Mucosa of descending colon (tissue), 3 donors: Measurements from ENCODE around the gene SF3A2. TPM values are rescaled to one million over a fixed set of nuclear protein-coding genes. Genes with fewer than 3 reads are reported as not detected.

Experiments
- ATAC-seq: fragments of 200-7000 bp; cut with Tn5 transposase; one replicate; pipeline ENCODE4 v1.9.1; 2020; ENCODE audit warnings: mild to moderate bottlenecking, moderate library complexity
- DNase-seq, 3 donors: peaks; one replicate each; pipeline ENCODE4 v3.0.0-alpha.2; 2020
- H3K36me3 ChIP-seq: fragments of 200-600 bp; one replicate; pipeline ENCODE4 v1.8.0; 2021; ENCODE audit warnings: low read depth, mild to moderate bottlenecking
- H3K4me1 ChIP-seq: fragments of 200-600 bp; one replicate; pipeline ENCODE4 v1.8.0; 2021; ENCODE audit warnings: low read depth, mild to moderate bottlenecking
- H3K4me3 ChIP-seq: fragments of 200-600 bp; one replicate; pipeline ENCODE4 v1.8.0; 2021; ENCODE audit warnings: mild to moderate bottlenecking
- H3K9me3 ChIP-seq: fragments of 200-600 bp; one replicate; pipeline ENCODE4 v1.8.0; 2021; ENCODE audit warnings: mild to moderate bottlenecking
- CTCF ChIP-seq: fragments of 200-600 bp; IDR thresholded peaks from one replicate; pipeline ENCODE4 v1.8.0; 2022; ENCODE audit warnings: antibody characterized with exemption, mild to moderate bottlenecking
- intact Hi-C, 2 donors: fragments of 100-400 bp; cut with DNase I in 1 of 2; cut with micrococcal nuclease in 1 of 2; formaldehyde crosslinking; loops; one replicate each; pipeline versions ENCODE4 v1.11.0 to v1.11.1; 2022; cut with DNase I, micrococcal nuclease
- total RNA-seq, 3 donors: library from RNA; stranded (reverse); fragmentation: NEBNext Ultra II Directional in 2 of 3; extraction: Animal tissue kit (Norgen Biotek cat#: 25700) in 2 of 3; gene quantifications; one replicate each; pipeline versions ENCODE4 v1.2.1 to v1.2.4, GENCODE V29; 2021 to 2023
- donor health status: DM: no; HTN: no; CAD: no; lungs with moderate emphysema.
- donor health status: DM: no; HTN: no; CAD: no.
- donor health status: DM: no; HTN: yes; CAD: no.

SF3A2 gene
- total RNA-seq, 3 donors from 2014 or later, result 60.6 to 81.2 (median 68.2) TPM

DNA sequence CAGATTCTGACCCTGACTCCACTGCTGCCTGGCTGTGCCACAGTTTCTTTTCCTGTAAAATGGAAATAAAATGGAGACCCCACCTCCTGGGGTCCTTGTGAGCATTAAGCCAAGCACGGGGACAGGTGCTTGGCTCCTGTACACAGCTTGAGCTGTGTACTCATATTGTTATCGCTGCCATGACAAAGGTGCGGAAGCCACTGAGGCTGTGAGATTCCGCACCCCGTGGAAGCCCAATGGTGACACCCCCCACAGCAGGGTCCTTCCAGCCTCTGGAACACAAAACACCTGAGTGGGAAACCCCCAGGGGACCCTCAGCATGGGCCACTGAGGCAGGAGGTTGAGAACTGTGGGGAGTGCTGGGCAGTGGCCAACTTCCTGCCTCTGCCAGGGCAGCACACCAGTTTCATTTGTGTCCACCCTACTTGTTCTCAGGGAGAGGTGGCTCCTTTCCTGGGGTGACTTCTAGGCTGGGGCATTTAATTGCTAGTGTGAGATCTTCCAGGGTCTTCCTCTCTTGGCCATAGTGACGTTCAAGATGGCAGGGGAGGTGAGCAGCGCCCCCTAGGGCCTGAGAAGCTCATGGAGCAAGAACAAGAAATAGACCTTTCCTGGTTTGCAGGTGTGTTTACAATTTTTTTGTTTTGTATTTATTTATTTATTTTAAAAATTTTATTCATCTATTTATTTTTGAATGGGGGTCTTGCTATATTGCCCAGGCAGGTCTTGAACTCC is 25.0 kb downstream of the SF3A2 start:
- Histone ChIP-seq H3K36me3 (no peaks in the 10 kb centered on the region), H3K9me3 (no peaks in the 10 kb centered on the region), H3K4me1 (peaks cover 4% of the 10 kb centered on the region), H3K4me3 (no peak overlapping the region)
- DNase-seq (peak; percentile 67 to 80 (median 74)), ATAC-seq (peak; percentile 29)
- peak; percentile 21 for TF ChIP-seq CTCF
- intact Hi-C loops, result no loop called here

GRCh38 chr19:2266183-2266993 is 29.8 kb downstream of the SF3A2 start:
- no peaks in the 10 kb centered on the region for H3K9me3 ChIP-seq
- intact Hi-C loops, result no loop called here
- no peaks in the 10 kb centered on the region for H3K36me3 ChIP-seq
- H3K4me3 ChIP-seq, result no peak overlapping the region
- peak; percentile 93 to 96 (median 94) for DNase-seq
- peaks cover 9% of the 10 kb centered on the region for H3K4me1 ChIP-seq
- no peak for TF ChIP-seq CTCF
- ATAC-seq, result peak; percentile 50

- H3K36me3 ChIP-seq, result no peaks in the 10 kb centered on the region
- no peak for TF ChIP-seq CTCF
- ATAC-seq (no peak), DNase-seq (no peak)
- peaks cover 28% of the 10 kb centered on the region for H3K4me1 ChIP-seq
- H3K9me3 ChIP-seq, result no peaks in the 10 kb centered on the region
- no peak overlapping the region for H3K4me3 ChIP-seq
- intact Hi-C loops, result no loop called here
Observed at GRCh38 chr19:2268480-2268830, 31.8 kb downstream of the SF3A2 start.

DNA sequence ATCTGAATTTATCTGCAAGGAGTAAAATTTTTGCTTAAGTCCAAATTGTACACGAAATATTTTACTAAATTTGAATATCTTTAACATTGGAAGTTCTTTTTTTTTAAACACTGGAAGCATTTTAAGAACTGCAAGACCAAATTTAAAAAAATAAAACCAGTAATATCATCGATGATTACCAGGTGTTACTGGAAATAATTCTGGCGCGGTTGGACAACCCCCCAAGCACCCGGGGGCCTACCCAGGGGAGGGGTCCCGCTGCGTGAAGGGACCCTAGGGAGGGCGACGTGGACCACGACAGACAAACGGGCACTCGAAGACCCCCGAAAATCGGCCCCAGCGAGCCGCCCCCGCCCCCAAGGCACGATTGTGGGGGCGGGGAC is 32.2 kb downstream of the SF3A2 start:
- no peak for DNase-seq
- no peak for ATAC-seq
- intact Hi-C loops, result no loop called here
- Histone ChIP-seq H3K9me3 (no peaks in the 10 kb centered on the region), H3K4me3 (peak overlapping the region; percentile 94), H3K4me1 (peaks cover 32% of the 10 kb centered on the region), H3K36me3 (no peaks in the 10 kb centered on the region)
- no peak for TF ChIP-seq CTCF

DNA sequence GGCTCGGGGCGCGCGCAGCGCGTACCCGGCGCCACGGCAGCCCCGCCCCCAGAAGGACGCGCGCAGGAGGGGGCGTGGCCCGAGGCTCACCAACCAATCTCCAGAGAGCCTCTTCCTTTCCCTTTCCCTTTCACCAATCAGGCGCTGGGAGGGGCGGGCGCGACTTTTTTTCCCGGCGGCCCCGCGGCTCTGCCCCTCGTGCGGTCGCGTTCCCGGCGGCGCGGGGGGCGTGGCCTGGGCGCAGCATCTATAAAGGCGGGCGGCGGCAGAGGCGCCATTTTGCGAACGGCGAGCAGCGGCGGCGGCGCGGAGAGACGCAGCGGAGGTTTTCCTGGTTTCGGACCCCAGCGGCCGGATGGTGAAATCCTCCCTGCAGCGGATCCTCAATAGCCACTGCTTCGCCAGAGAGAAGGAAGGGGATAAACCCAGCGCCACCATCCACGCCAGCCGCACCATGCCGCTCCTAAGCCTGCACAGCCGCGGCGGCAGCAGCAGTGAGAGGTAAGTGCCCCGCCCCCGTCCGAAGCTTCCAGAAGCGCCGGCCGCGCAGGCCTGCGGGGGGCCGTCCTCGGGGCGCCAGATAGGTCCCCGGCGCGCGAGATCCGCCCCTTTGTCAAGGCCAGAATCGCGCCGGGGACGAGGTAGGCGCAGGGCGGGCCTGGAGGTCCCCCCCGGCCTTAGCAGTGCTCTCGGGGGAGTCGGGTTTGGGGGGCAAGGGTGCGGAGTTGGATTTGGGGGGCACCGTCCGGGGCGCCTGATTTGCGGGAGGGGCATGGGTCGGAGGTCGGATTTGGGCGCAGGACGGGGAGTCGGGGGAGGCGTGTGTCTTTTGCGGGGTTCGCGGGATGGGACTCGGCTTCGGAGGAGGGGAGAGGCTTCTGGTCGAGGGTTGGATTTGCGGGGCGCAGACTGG is 32.9 kb downstream of the SF3A2 start:
- no peaks in the 10 kb centered on the region for H3K9me3 ChIP-seq
- H3K4me3 ChIP-seq, result peak overlapping the region; percentile 94
- TF ChIP-seq CTCF, result peak; percentile 21
- H3K36me3 ChIP-seq, result no peaks in the 10 kb centered on the region
- peaks cover 38% of the 10 kb centered on the region for H3K4me1 ChIP-seq
- intact Hi-C loops, result loop anchor here (5.0 to 10.0 kb wide), 2 partner anchors 32 to 115 kb away; partner anchors contain the start of genes AP3D1 (in 1 of the 2), PLEKHJ1 (in 1 of the 2) and SF3A2 (in 1 of the 2)
- ATAC-seq (peak; percentile 87), DNase-seq (peak; percentile 98 to 99 (median 99))
